ENCODE data around the gene UFM1. TPM values are rescaled to one million over a fixed set of nuclear protein-coding genes. Genes with fewer than 3 reads are reported as not detected.

The UFM1 gene
- total RNA-seq, 2 donors from 2014 or later: 40.9 to 87.4 TPM

GRCh38 chr13:38381890-38382289 is 32.2 kb downstream of the UFM1 start:
- no peak for DNase-seq (ENCODE audit: low spot score)
- TF ChIP-seq CTCF (IDR thresholded peaks at IDR 0.05): no peak
- no peaks in the 10 kb centered on the region for H3K27me3 ChIP-seq (replicated peaks; ENCODE audit: insufficient read depth)
- H3K36me3 ChIP-seq: no peaks in the 10 kb centered on the region
- no peak for ATAC-seq (ENCODE audit: insufficient number of reproducible peaks, low FRiP score, low read depth)
- H3K9me3 ChIP-seq: no peaks in the 10 kb centered on the region
- H3K4me1 ChIP-seq (ENCODE audit: control insufficient read depth in 1 of 2, low read depth in 2 of 2): no peaks in the 10 kb centered on the region
- H3K4me3 ChIP-seq: no peak overlapping the region
- H3K27ac ChIP-seq: no peak overlapping the region

GRCh38 chr13:38382946-38383345 is 33.3 kb downstream of the UFM1 start:
- ATAC-seq (ENCODE audit: insufficient number of reproducible peaks, low FRiP score, low read depth): no peak

GRCh38 chr13:38384171-38384570 is 34.5 kb downstream of the UFM1 start:
- no peaks in the 10 kb centered on the region for H3K27me3 ChIP-seq (replicated peaks; ENCODE audit: insufficient read depth)
- ATAC-seq (ENCODE audit: insufficient number of reproducible peaks, low FRiP score, low read depth): no peak
- no peak overlapping the region for H3K27ac ChIP-seq
- DNase-seq (ENCODE audit: low spot score): no peak
- H3K4me1 ChIP-seq (ENCODE audit: control insufficient read depth in 1 of 2, low read depth in 2 of 2): no peaks in the 10 kb centered on the region
- TF ChIP-seq CTCF (IDR thresholded peaks at IDR 0.05): no peak
- H3K4me3 ChIP-seq: no peak overlapping the region
- no peaks in the 10 kb centered on the region for H3K36me3 ChIP-seq
- H3K9me3 ChIP-seq: no peaks in the 10 kb centered on the region

More at GRCh38 chr13:38382946-38383345, 33.3 kb downstream of the UFM1 start:
- H3K4me3 ChIP-seq: no peak overlapping the region
- no peak for DNase-seq (ENCODE audit: low spot score)
- TF ChIP-seq CTCF (IDR thresholded peaks at IDR 0.05): no peak
- no peaks in the 10 kb centered on the region for H3K9me3 ChIP-seq
- H3K27ac ChIP-seq: no peak overlapping the region
- H3K27me3 ChIP-seq (replicated peaks; ENCODE audit: insufficient read depth): no peaks in the 10 kb centered on the region
- no peaks in the 10 kb centered on the region for H3K36me3 ChIP-seq
- H3K4me1 ChIP-seq (ENCODE audit: control insufficient read depth in 1 of 2, low read depth in 2 of 2): no peaks in the 10 kb centered on the region

GRCh38 chr13:38385153-38385891 is 35.7 kb downstream of the UFM1 start:
- DNase-seq (ENCODE audit: low spot score) (no peak), ATAC-seq (ENCODE audit: insufficient number of reproducible peaks, low FRiP score, low read depth) (no peak)
- Histone ChIP-seq H3K4me3 (no peak overlapping the region), H3K27me3 (replicated peaks; ENCODE audit: insufficient read depth) (no peaks in the 10 kb centered on the region), H3K9me3 (no peaks in the 10 kb centered on the region), H3K27ac (no peak overlapping the region), H3K36me3 (no peaks in the 10 kb centered on the region), H3K4me1 (ENCODE audit: control insufficient read depth in 1 of 2, low read depth in 2 of 2) (no peaks in the 10 kb centered on the region)
- TF ChIP-seq CTCF (IDR thresholded peaks at IDR 0.05): no peak

- Histone ChIP-seq H3K9me3 (no peaks in the 10 kb centered on the region), H3K4me1 (ENCODE audit: control insufficient read depth in 1 of 2, low read depth in 2 of 2) (no peaks in the 10 kb centered on the region), H3K27ac (no peak overlapping the region), H3K36me3 (no peaks in the 10 kb centered on the region), H3K4me3 (no peak overlapping the region), H3K27me3 (replicated peaks; ENCODE audit: insufficient read depth) (no peaks in the 10 kb centered on the region)
- ATAC-seq (ENCODE audit: insufficient number of reproducible peaks, low FRiP score, low read depth) (no peak), DNase-seq (ENCODE audit: low spot score) (no peak)
- no peak for TF ChIP-seq CTCF (IDR thresholded peaks at IDR 0.05)
These were observed 36.8 kb downstream of the UFM1 start for GRCh38 chr13:38386421-38386820.

Data from thoracic aorta (tissue), 2 donors.